Posterior cingulate gyrus (tissue), 11 donors: ENCODE results near the gene PITPNC1.
A peak's percentile ranks its signal among the peaks of the same experiment; 100 is the strongest.

ENCODE experiments used
- DNase-seq, 10 donors: peaks; one replicate each; pipeline versions ENCODE4 v3.0.0 to v3.0.0-alpha.2; 2020 to 2021; ENCODE audit warnings: mixed read lengths in 3 of 10
- intact Hi-C: fragments of 100-400 bp; cut with DNase I; formaldehyde crosslinking; loops from one replicate; pipeline ENCODE4 v1.15.1; 2023

Gene PITPNC1

GRCh38 chr17:67655478-67656148, 278.5 kb downstream of the PITPNC1 start:
- intact Hi-C loops = no loop called here
- DNase-seq = no peak

GRCh38 chr17:67656494-67657203, 279.6 kb downstream of the PITPNC1 start:
- no peak for DNase-seq
- intact Hi-C loops = no loop called here

GRCh38 chr17:67657596-67657995, 280.5 kb downstream of the PITPNC1 start:
- intact Hi-C loops = no loop called here
- no peak for DNase-seq

- DNase-seq = no peak
- intact Hi-C loops = no loop called here
Observed at GRCh38 chr17:67658265-67658664, 281.2 kb downstream of the PITPNC1 start.

- intact Hi-C loops = no loop called here
- DNase-seq = no peak
Observed at GRCh38 chr17:67659028-67659427, 281.9 kb downstream of the PITPNC1 start.

GRCh38 chr17:67662712-67663111, 285.6 kb downstream of the PITPNC1 start:
- intact Hi-C loops = no loop called here
- no peak for DNase-seq

GRCh38 chr17:67663457-67663856, 286.4 kb downstream of the PITPNC1 start:
- intact Hi-C loops = no loop called here
- DNase-seq = no peak

GRCh38 chr17:67666028-67666427, 288.9 kb downstream of the PITPNC1 start:
- DNase-seq = no peak
- intact Hi-C loops = no loop called here

- intact Hi-C loops = no loop called here
- no peak for DNase-seq
Observed at GRCh38 chr17:67666710-67667109, 289.6 kb downstream of the PITPNC1 start.

GRCh38 chr17:67671493-67671892, 294.4 kb downstream of the PITPNC1 start:
- intact Hi-C loops = no loop called here
- no peak for DNase-seq

- no peak for DNase-seq
- intact Hi-C loops = no loop called here
Observed at GRCh38 chr17:67672592-67673335, 295.7 kb downstream of the PITPNC1 start.

GRCh38 chr17:67675481-67675880, 298.4 kb downstream of the PITPNC1 start:
- no peak for DNase-seq
- intact Hi-C loops = no loop called here

GRCh38 chr17:67676305-67676704, 299.2 kb downstream of the PITPNC1 start:
- intact Hi-C loops = no loop called here
- no peak for DNase-seq

GRCh38 chr17:67678414-67678813, 301.3 kb downstream of the PITPNC1 start:
- intact Hi-C loops = no loop called here
- no peak for DNase-seq

GRCh38 chr17:67679225-67679624, 302.1 kb downstream of the PITPNC1 start:
- intact Hi-C loops = no loop called here

GRCh38 chr17:67679721-67680120, 302.6 kb downstream of the PITPNC1 start:
- DNase-seq = no peak
- intact Hi-C loops = no loop called here

More at GRCh38 chr17:67679225-67679624, 302.1 kb downstream of the PITPNC1 start:
- no peak for DNase-seq

- intact Hi-C loops = no loop called here
- no peak for DNase-seq
Observed at GRCh38 chr17:67680445-67681224, 303.6 kb downstream of the PITPNC1 start.

- no peak for DNase-seq
- intact Hi-C loops = no loop called here
Observed at GRCh38 chr17:67682196-67682595, 305.1 kb downstream of the PITPNC1 start.

- intact Hi-C loops = no loop called here
- no peak for DNase-seq
Observed at GRCh38 chr17:67685351-67685750, 308.3 kb downstream of the PITPNC1 start.

- intact Hi-C loops = no loop called here
- DNase-seq = no peak
Observed at GRCh38 chr17:67686241-67686640, 309.2 kb downstream of the PITPNC1 start.

- intact Hi-C loops = no loop called here
- peak in 1 of 10 donors; percentile 12 for DNase-seq
Observed at GRCh38 chr17:67687511-67687910, 310.4 kb downstream of the PITPNC1 start.
